NB4 (cell line): ENCODE results near the gene PTEN.

Experiments
- MYC ChIP-seq: IDR thresholded peaks from 2 replicates; pipeline ENCODE4 v1.6.1; 2011; ENCODE audit warnings: low read depth, low read length
- POLR2A ChIP-seq: IDR thresholded peaks from 2 replicates; pipeline ENCODE4 v1.6.1; 2011; ENCODE audit warnings: mild to moderate bottlenecking; ENCODE audit not compliant: insufficient read length; ENCODE audit errors: extremely low read depth
- TF ChIP-seq, protein P1 (sequence below): IDR thresholded peaks from one replicate; pipeline ENCODE4 v1.5.1; 2012; ENCODE audit warnings: low read depth, low read length
- TF ChIP-seq, protein P2 (sequence below): IDR thresholded peaks from 2 replicates; pipeline ENCODE4 v1.6.1; 2011; ENCODE audit warnings: low read depth, low read length

DNA sequence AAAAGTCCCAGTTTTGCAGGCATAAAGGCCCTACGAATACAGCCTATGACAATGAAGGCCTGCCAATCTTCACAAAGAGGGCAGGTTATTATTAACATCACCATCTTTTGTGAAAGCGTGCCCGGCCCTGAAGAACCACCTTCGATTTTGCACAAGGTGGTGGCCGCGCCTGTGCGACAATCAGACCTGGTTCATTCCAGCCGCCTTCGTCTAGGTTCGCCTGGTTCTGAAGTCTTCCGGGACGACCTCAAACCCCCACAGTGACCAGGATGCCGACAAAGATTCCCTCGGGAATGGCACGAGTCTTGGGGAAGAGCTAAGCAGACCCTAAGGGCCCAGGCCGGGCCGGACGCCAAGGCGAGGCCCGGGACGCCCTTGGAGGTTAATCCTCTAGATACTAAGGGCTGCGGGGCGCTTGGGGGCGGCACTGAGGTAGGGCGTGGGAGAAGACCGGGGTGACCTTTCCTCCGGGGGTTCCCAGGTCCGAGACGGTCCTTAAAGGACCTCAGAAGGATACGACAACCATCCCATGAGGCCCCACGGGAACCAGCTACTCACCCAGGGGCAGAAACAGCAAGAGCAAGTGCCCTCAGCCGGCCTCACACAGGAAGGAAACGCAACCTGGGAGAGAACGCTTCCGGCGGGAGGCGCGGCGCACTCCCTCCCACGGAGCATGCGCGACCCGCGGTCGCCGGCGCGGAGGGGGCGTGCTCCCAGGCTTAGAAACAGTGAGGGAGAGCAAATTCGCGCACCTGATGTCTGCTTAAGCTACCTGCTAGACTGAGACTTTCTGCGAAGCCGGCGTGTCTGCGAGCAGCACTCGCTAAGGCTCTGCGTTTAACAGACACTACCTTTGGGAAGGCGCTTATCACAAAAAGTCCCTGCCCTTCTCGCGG, 45.6 kb upstream of the PTEN start, which contains the start of gene ATAD1:
- peak; percentile 79 for TF ChIP-seq MYC
- TF ChIP-seq POLR2A, result peak; percentile 92
- TF ChIP-seq, protein P1, sequence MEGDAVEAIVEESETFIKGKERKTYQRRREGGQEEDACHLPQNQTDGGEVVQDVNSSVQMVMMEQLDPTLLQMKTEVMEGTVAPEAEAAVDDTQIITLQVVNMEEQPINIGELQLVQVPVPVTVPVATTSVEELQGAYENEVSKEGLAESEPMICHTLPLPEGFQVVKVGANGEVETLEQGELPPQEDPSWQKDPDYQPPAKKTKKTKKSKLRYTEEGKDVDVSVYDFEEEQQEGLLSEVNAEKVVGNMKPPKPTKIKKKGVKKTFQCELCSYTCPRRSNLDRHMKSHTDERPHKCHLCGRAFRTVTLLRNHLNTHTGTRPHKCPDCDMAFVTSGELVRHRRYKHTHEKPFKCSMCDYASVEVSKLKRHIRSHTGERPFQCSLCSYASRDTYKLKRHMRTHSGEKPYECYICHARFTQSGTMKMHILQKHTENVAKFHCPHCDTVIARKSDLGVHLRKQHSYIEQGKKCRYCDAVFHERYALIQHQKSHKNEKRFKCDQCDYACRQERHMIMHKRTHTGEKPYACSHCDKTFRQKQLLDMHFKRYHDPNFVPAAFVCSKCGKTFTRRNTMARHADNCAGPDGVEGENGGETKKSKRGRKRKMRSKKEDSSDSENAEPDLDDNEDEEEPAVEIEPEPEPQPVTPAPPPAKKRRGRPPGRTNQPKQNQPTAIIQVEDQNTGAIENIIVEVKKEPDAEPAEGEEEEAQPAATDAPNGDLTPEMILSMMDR, result peak; percentile 15
- TF ChIP-seq, protein P2, sequence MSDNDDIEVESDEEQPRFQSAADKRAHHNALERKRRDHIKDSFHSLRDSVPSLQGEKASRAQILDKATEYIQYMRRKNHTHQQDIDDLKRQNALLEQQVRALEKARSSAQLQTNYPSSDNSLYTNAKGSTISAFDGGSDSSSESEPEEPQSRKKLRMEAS, result peak; percentile 67
